HG03064 (cell line): ENCODE results near the gene POLR2I.
"Not testable (repeated sequence)": the region's sequence is repeated elsewhere in the genome, so short reads cannot be mapped to it uniquely, and the experiment has no call there.

ENCODE experiments used
- ATAC-seq: cut with Tn5 transposase; IDR thresholded peaks from one replicate; pipeline ENCODE4 v1.9.1; 2021; ENCODE audit warnings: low read depth; ENCODE audit not compliant: unreplicated experiment

The POLR2I gene

GRCh38 chr19:36136964-36137686, 22.4 kb upstream of the POLR2I start:
- ATAC-seq: no peak

GRCh38 chr19:36134867-36135266, 20.2 kb upstream of the POLR2I start:
- ATAC-seq: not testable (repeated sequence)

- not testable (repeated sequence) for ATAC-seq
Observed at GRCh38 chr19:36131221-36131620, 16.5 kb upstream of the POLR2I start.

- ATAC-seq: peak; percentile 13
Observed at GRCh38 chr19:36128392-36128736, 13.7 kb upstream of the POLR2I start.

- no peak for ATAC-seq
Observed at GRCh38 chr19:36125557-36125956, 10.9 kb upstream of the POLR2I start.

GRCh38 chr19:36121486-36122124, 6.9 kb upstream of the POLR2I start:
- no peak for ATAC-seq

- no peak for ATAC-seq
Observed at GRCh38 chr19:36120984-36121358, 6.3 kb upstream of the POLR2I start.

GRCh38 chr19:36120092-36120983, 5.7 kb upstream of the POLR2I start:
- no peak for ATAC-seq

- ATAC-seq: no peak
Observed at GRCh38 chr19:36116344-36116637, 1.6 kb upstream of the POLR2I start.

- peak; percentile 41 for ATAC-seq
Observed at GRCh38 chr19:36115453-36116343, 1.0 kb upstream of the POLR2I start, which contains the start of gene TBCB. TSS of gene TBCB (plus strand) at chr19:36115468. CDS start at chr19:36115561, 93 bp downstream.

- ATAC-seq: no peak
Observed at GRCh38 chr19:36113894-36114720, 568 bp downstream of the POLR2I start.

GRCh38 chr19:36113425-36113824, 1.2 kb downstream of the POLR2I start:
- ATAC-seq: no peak

GRCh38 chr19:36112678-36113077, 2.0 kb downstream of the POLR2I start:
- ATAC-seq: no peak

- no peak for ATAC-seq
Observed at GRCh38 chr19:36111200-36111539, 3.5 kb downstream of the POLR2I start.

- no peak for ATAC-seq
Observed at GRCh38 chr19:36110487-36111199, 4.0 kb downstream of the POLR2I start, which contains the start of gene OVOL3. TSS of gene OVOL3 (plus strand) at chr19:36111143. CDS start at chr19:36111203, 60 bp downstream.

- no peak for ATAC-seq
Observed at GRCh38 chr19:36108684-36109083, 6.0 kb downstream of the POLR2I start.

- ATAC-seq: no peak
Observed at GRCh38 chr19:36106991-36107390, 7.7 kb downstream of the POLR2I start.

GRCh38 chr19:36106441-36106840, 8.2 kb downstream of the POLR2I start:
- ATAC-seq: no peak
